Psoas muscle (tissue), 8 donors: ENCODE results near the gene WDR13. TPM values are rescaled to one million over a fixed set of nuclear protein-coding genes. Genes with fewer than 3 reads are reported as not detected.
"Not testable (repeated sequence)": the region's sequence is repeated elsewhere in the genome, so short reads cannot be mapped to it uniquely, and the experiment has no call there.

Source experiments
- ATAC-seq, 4 donors: fragments of 200-7000 bp; cut with Tn5 transposase; one replicate each; pipeline ENCODE4 v1.9.1; 2020; ENCODE audit warnings: moderate library complexity in 3 of 4, mild to moderate bottlenecking in 2 of 4
- DNase-seq, 2 donors: peaks; one replicate each; pipeline ENCODE4 v3.0.0-alpha.2; 2020
- H3K27ac ChIP-seq: fragments of 200-600 bp; one replicate; pipeline ENCODE4 v1.8.0; 2022
- H3K27me3 ChIP-seq, 3 donors: fragments of 200-600 bp in 1 of 3; one replicate each; pipeline versions ENCODE4 v1.6.1 to v1.8.0; 2013 to 2022; ENCODE audit warnings: low read length in 2 of 3, mild to moderate bottlenecking in 2 of 3, moderate library complexity in 1 of 3; ENCODE audit not compliant: insufficient read depth in 3 of 3
- H3K36me3 ChIP-seq, 2 donors: fragments of 200-600 bp in 1 of 2; one replicate each; pipeline versions ENCODE4 v1.6.1 to v1.8.0; 2013 to 2022; ENCODE audit warnings: low read depth in 1 of 2, mild to moderate bottlenecking in 1 of 2, moderate library complexity in 1 of 2; ENCODE audit not compliant: insufficient read depth in 1 of 2
- H3K4me1 ChIP-seq: fragments of 200-600 bp; one replicate; pipeline ENCODE4 v1.8.0; 2022
- H3K4me3 ChIP-seq: fragments of 200-600 bp; one replicate; pipeline ENCODE4 v1.8.0; 2022; ENCODE audit warnings: mild to moderate bottlenecking
- H3K9me3 ChIP-seq: fragments of 200-600 bp; one replicate; pipeline ENCODE4 v1.8.0; 2022
- WGBS, 3 donors: extraction: QIAGEN DNeasy Blood & Tissue Kit; methylation state at CpG; one replicate each; pipeline versions ENCODE4 v1.1.6 to v1.1.7; 2013; 5-methylcytosine and 5-hydroxymethylcytosine counted together
- intact Hi-C, 2 donors: fragments of 100-400 bp; cut with DNase I; formaldehyde crosslinking; loops; one replicate each; pipeline versions ENCODE4 v1.11.0 to v1.14.2; 2022
- long read RNA-seq, 2 donors: library from polyadenylated mRNA; unstranded; transcript quantifications; one replicate each; pipeline ENCODE4 v2.0.0, GENCODE V29; 2021
- polyA plus RNA-seq, 3 donors: library from polyadenylated mRNA; stranded (reverse); fragments of 200-250 nt; gene quantifications; one replicate each; pipeline ENCODE4 v1.2.3, GENCODE V29; 2013
- total RNA-seq, 4 donors: library from RNA; stranded (reverse); fragmentation: NEBNext Ultra II Directional in 2 of 4; extraction: Animal tissue kit (Norgen Biotek cat#: 25700) in 2 of 4; gene quantifications; one replicate each; pipeline versions ENCODE4 v1.2.1 to v1.2.4, GENCODE V29; 2021 to 2023
- TF ChIP-seq, protein P1 (sequence below): fragments of 200-600 bp; IDR thresholded peaks from one replicate; pipeline ENCODE4 v1.8.0; 2022; ENCODE audit warnings: antibody characterized with exemption
- donor health status: healthy with polysubstance abuse.
- donor health status: DM: no; HTN: no; CAD: no; lungs with moderate emphysema.
- donor health status: Bipolar disorder and iron deficiency.
- donor health status: healthy.
- donor health status: DM: yes; HTN: yes; CAD: no.
- donor health status: DM: no; HTN: no; CAD: no.
- donor health status: DM: no; HTN: no; CAD: no.
- donor health status: DM: yes; HTN: yes; CAD: no.

WDR13 gene
- 100 to 1,000 TPM; 103 to 155 (median 116) TPM for total RNA-seq
- polyA plus RNA-seq, result 100 to 1,000 TPM; 112 to 171 (median 132) TPM
- long read RNA-seq, donor 1, full-length matches to known transcripts, result 89 of 142 reads
- long read RNA-seq, donor 1, partial matches to known transcripts, result 14 of 142 reads
- long read RNA-seq, donor 1, other reads (novel, unspliced or antisense), result 39 of 142 reads
- long read RNA-seq, donor 2, full-length matches to known transcripts, result 202 of 277 reads
- long read RNA-seq, donor 2, partial matches to known transcripts, result 32 of 277 reads
- long read RNA-seq, donor 2, other reads (novel, unspliced or antisense), result 43 of 277 reads

DNA sequence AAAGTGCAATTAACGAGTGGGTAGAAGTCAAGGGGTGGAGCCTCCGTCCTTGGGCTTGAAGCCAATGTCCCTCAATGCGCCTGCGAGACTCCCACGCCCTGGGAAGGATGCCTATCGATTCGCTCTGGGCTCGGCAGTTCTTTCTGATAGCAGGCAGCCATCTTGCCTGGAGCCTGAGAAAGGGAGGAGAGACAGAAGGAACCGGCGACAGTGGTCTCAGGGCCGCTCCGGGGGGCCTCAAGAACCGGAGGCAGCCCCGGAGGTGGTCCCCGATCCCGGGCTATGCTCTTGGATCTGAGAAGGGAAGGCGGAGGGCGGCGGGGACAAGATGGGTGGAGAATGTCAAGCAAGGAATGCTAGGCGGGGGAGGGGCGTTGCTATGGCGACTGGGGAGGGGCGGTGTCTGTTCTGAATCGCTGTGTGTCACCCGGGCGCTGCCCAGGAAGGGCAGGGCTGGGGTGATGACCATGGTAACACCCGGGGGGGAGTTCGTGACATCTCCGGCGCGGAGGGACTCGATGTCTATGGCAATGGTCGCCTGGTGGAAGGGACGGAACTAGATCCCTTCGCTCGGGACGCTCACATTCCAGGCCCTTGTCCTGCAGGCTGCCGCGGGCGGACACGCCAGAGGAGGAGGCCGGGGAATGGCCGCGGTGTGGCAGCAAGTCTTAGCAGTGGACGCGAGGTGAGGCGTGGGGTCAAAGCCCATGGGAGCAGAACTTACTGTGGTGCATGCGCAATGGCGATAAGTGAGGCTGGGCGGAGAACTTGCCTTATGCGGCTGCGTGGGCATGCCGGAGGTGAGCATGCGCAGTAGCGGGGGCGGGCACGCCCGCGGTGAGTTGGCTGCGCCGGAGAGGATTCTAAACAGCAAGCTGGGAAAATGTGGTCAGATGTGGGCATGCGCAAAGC is at the start of gene WDR13:
Gene WDR13 (plus strand): TSS at position 140 of the 912 bp plus-strand sequence. CDS start 505 bp downstream, at position 645.
- ATAC-seq, result peak; percentile 92 to 96 (median 93)
- Histone ChIP-seq H3K36me3 (peaks cover 2 to 39% of the 10 kb centered on the region in 2 donors), H3K9me3 (no peaks in the 10 kb centered on the region), H3K27me3 (peaks cover 0 to 3% (median 0%) of the 10 kb centered on the region in 3 donors), H3K4me1 (no peaks in the 10 kb centered on the region), H3K4me3 (peak within 1 kb of the TSS; percentile 80), H3K27ac (peak within 1 kb of the TSS; percentile 96)
- peak; percentile 92 to 95 for DNase-seq
- intact Hi-C loops, result no loop called here
- WGBS, 3 donors, result 0 to 28% (median 1%) methylated on average over 36 to 62 of the region's 62 CpGs
- TF ChIP-seq, protein P1, sequence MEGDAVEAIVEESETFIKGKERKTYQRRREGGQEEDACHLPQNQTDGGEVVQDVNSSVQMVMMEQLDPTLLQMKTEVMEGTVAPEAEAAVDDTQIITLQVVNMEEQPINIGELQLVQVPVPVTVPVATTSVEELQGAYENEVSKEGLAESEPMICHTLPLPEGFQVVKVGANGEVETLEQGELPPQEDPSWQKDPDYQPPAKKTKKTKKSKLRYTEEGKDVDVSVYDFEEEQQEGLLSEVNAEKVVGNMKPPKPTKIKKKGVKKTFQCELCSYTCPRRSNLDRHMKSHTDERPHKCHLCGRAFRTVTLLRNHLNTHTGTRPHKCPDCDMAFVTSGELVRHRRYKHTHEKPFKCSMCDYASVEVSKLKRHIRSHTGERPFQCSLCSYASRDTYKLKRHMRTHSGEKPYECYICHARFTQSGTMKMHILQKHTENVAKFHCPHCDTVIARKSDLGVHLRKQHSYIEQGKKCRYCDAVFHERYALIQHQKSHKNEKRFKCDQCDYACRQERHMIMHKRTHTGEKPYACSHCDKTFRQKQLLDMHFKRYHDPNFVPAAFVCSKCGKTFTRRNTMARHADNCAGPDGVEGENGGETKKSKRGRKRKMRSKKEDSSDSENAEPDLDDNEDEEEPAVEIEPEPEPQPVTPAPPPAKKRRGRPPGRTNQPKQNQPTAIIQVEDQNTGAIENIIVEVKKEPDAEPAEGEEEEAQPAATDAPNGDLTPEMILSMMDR, result no peak

DNA sequence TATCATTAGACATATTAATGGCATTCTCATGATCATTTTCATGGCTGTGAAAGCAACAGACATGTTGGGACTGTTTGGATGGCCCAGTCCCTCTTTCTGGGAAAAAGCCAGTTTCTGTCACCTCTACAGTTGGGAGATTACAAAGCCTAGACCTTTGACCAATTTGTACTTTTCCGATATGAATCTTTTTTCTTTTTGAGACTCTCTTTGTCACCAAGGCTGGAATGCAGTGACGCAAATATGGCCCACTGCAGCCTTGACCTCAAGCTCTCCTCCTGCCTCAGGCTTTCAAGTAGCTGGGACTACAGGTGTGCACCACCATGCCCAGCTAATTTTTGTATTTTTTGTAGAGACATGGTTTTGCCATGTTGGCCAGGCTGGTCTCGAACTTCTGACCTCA is 48.4 kb upstream of the WDR13 start:
- peaks cover 0 to 42% of the 10 kb centered on the region in 2 donors for H3K36me3 ChIP-seq
- no peaks in the 10 kb centered on the region for H3K9me3 ChIP-seq
- DNase-seq (no peak), ATAC-seq (no peak)
- H3K27ac ChIP-seq, result no peak overlapping the region
- TF ChIP-seq, protein P1, result no peak
- no peak overlapping the region for H3K4me3 ChIP-seq
- WGBS, 3 donors, result 89 to 98% (median 95%) methylated on average over 3 of the region's 3 CpGs
- no peaks in the 10 kb centered on the region for H3K4me1 ChIP-seq
- no peaks in the 10 kb centered on the region for H3K27me3 ChIP-seq
- intact Hi-C loops, result no loop called here

DNA sequence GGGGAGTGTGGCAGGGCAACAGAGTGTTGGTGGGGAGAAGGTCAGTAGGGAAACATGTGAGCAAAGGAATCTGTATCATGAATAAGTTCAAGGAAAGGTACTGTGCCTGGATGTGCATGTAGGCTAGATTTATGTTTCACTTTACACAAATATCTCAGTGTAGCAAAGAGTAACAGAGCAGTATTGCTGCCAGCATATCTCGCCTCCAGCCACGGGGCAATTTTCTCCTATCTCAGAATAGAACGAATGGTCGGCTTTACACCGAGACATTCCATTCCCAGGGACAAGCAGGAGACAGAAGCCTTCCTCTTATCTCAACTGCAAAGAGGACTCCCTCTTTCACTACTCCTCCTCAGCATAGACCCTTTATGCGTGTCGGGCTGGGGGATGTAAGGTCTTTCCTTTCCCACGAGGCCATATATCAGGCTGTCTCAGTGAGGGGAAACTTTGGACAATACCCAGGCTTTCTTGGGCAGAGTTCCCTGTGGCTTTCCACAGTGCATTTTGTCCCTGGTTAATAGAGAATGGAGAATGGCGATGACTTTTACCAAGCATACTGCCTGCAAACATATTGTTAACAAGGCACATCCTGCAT is 41.5 kb upstream of the WDR13 start:
- intact Hi-C loops, H3K9me3 ChIP-seq, H3K27me3 ChIP-seq, H3K4me1 ChIP-seq, ATAC-seq, H3K4me3 ChIP-seq, DNase-seq, H3K27ac ChIP-seq: not testable (repeated sequence)
- WGBS, 3 donors, result 82 to 90% (median 89%) methylated on average over 9 of the region's 9 CpGs
- peaks cover 7 to 51% of the 10 kb centered on the region in 2 donors for H3K36me3 ChIP-seq

DNA sequence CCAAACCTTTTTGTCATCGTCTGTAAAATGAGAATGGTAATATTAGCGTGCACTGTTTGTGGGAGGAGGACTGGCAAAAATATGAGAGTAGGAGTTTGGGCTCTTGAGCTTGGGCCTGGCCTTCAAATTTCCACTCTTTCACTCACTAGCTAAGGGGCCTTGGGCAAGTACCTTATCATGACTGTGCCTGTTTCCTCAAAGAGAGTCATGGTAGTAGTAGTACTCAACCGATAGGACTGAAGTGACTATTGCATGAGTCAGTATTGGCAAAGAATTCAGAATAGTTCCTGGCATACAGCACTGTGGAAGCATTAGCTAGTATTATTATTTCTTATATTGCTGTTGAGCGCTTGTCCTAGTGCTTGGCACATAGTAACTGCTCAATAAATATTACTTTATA is 39.0 kb upstream of the WDR13 start:
- no peak overlapping the region for H3K4me3 ChIP-seq
- intact Hi-C loops, result no loop called here
- H3K27me3 ChIP-seq, result peaks cover 0 to 3% (median 0%) of the 10 kb centered on the region in 3 donors
- ATAC-seq (peak; percentile 46 to 80 (median 68)), DNase-seq (no peak)
- H3K4me1 ChIP-seq, result no peaks in the 10 kb centered on the region
- TF ChIP-seq, protein P1, result no peak
- no peaks in the 10 kb centered on the region for H3K9me3 ChIP-seq
- H3K27ac ChIP-seq, result no peak overlapping the region
- WGBS, 3 donors, result 66 to 76% (median 72%) methylated on average over 4 of the region's 4 CpGs
- H3K36me3 ChIP-seq, result peaks cover 7 to 60% of the 10 kb centered on the region in 2 donors

DNA sequence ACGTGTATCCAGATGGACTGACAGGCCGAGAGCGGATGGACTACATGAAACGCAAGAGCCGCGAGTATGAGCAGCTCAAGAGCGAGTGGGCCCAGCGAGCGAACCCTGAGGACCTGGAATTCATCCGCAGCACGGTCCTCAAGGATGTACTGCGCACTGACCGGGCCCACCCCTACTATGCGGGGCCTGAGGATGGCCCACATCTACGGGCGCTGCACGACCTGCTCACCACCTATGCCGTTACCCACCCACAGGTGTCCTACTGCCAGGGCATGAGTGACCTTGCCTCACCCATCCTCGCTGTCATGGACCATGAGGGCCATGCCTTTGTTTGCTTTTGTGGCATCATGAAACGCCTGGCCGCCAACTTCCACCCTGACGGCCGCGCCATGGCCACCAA is 37.7 kb upstream of the WDR13 start:
- intact Hi-C loops, result no loop called here
- H3K9me3 ChIP-seq, result no peaks in the 10 kb centered on the region
- no peak overlapping the region for H3K27ac ChIP-seq
- H3K27me3 ChIP-seq, result peaks cover 0 to 3% (median 0%) of the 10 kb centered on the region in 3 donors
- no peaks in the 10 kb centered on the region for H3K4me1 ChIP-seq
- no peak for DNase-seq
- peaks cover 7 to 59% of the 10 kb centered on the region in 2 donors for H3K36me3 ChIP-seq
- no peak for ATAC-seq
- TF ChIP-seq, protein P1, result no peak
- no peak overlapping the region for H3K4me3 ChIP-seq
- 95% methylated on average over 18 to 24 of the region's 24 CpGs for WGBS, 3 donors
